ENCODE measurements around the gene CRYZL1. TPM values are rescaled to one million over a fixed set of nuclear protein-coding genes. Genes with fewer than 3 reads are reported as not detected.

Gene CRYZL1
- total RNA-seq, 1 experiment from 2014 or later = 24.8 TPM

- Histone ChIP-seq H3K4me1 (ENCODE audit: control insufficient read depth, insufficient read depth, low read length) (peaks cover 36% of the 10 kb centered on the region), H3K36me3 (ENCODE audit: control insufficient read depth, insufficient read depth, low read length) (no peaks in the 10 kb centered on the region), H3K27ac (ENCODE audit: low read length) (no peak overlapping the region), H3K27me3 (ENCODE audit: control insufficient read depth, insufficient read depth, low read length) (no peaks in the 10 kb centered on the region), H3K4me3 (ENCODE audit: low read depth in 2 of 2, low read length in 2 of 2) (no peak overlapping the region), H3K9me3 (ENCODE audit: control insufficient read depth, insufficient read depth, low read depth, low read length) (no peaks in the 10 kb centered on the region)
- no TSS peak for BruUV-seq (replicated peaks)
- in situ Hi-C loops (cut with HindIII; ENCODE audit: low pct_unique_long_range_greater_than_20kb, low sequenced_read_pairs) = no loop called here
- DNase-seq (ENCODE audit: low read depth, low spot score) = no peak
- TF ChIP-seq SIN3A (IDR thresholded peaks at IDR 0.05; ENCODE audit: borderline replicate concordance, insufficient read depth, low read depth, low read length) = no peak
- TF ChIP-seq TCF7L2 (IDR thresholded peaks at IDR 0.05; ENCODE audit: low read depth, low read length) = no peak
- TF ChIP-seq REST (IDR thresholded peaks at IDR 0.05; ENCODE audit: insufficient read depth in 1 of 2, low read depth in 2 of 2, low read length in 1 of 2) = no peak
- TF ChIP-seq POLR2AphosphoS5 (IDR thresholded peaks at IDR 0.05; ENCODE audit: low read depth, low read length) = no peak
- TF ChIP-seq CTCF (IDR thresholded peaks at IDR 0.05) = no peak
- no peak for ATAC-seq
- ChIA-PET POLR2A (no interaction called here), CTCF (no interaction called here)
- intact Hi-C loops (cut with micrococcal nuclease; ENCODE audit: unreplicated experiment) = no loop called here
Measured at GRCh38 chr21:33688353-33688752, 46.8 kb upstream of the CRYZL1 start.

GRCh38 chr21:33687634-33688033 is 46.1 kb upstream of the CRYZL1 start:
- TF ChIP-seq TCF7L2 (IDR thresholded peaks at IDR 0.05; ENCODE audit: low read depth, low read length) (no peak), REST (IDR thresholded peaks at IDR 0.05; ENCODE audit: insufficient read depth in 1 of 2, low read depth in 2 of 2, low read length in 1 of 2) (no peak), SIN3A (IDR thresholded peaks at IDR 0.05; ENCODE audit: borderline replicate concordance, insufficient read depth, low read depth, low read length) (no peak), CTCF (IDR thresholded peaks at IDR 0.05) (no peak)
- no peak overlapping the region for H3K27ac ChIP-seq (ENCODE audit: low read length)
- no peak overlapping the region for H3K4me3 ChIP-seq (ENCODE audit: low read depth in 2 of 2, low read length in 2 of 2)
- ATAC-seq (no peak), DNase-seq (ENCODE audit: low read depth, low spot score) (no peak)
- intact Hi-C loops (cut with micrococcal nuclease; ENCODE audit: unreplicated experiment) (no loop called here), in situ Hi-C loops (cut with HindIII; ENCODE audit: low pct_unique_long_range_greater_than_20kb, low sequenced_read_pairs) (no loop called here)
- POLR2A ChIA-PET = no interaction called here
- H3K36me3 ChIP-seq (ENCODE audit: control insufficient read depth, insufficient read depth, low read length) = no peaks in the 10 kb centered on the region
- CTCF ChIA-PET = no interaction called here
- no peaks in the 10 kb centered on the region for H3K9me3 ChIP-seq (ENCODE audit: control insufficient read depth, insufficient read depth, low read depth, low read length)
- H3K4me1 ChIP-seq (ENCODE audit: control insufficient read depth, insufficient read depth, low read length) = peaks cover 44% of the 10 kb centered on the region
- BruUV-seq (replicated peaks) = no TSS peak
- H3K27me3 ChIP-seq (ENCODE audit: control insufficient read depth, insufficient read depth, low read length) = no peaks in the 10 kb centered on the region
